HG03432 (cell line): ENCODE results near the gene THY1.
"Not testable (repeated sequence)": the region's sequence is repeated elsewhere in the genome, so short reads cannot be mapped to it uniquely, and the experiment has no call there.

Source experiments
- ATAC-seq: cut with Tn5 transposase; IDR thresholded peaks from one replicate; pipeline ENCODE4 v1.9.1; 2021; ENCODE audit warnings: mild to moderate bottlenecking, moderate library complexity; ENCODE audit not compliant: unreplicated experiment

The THY1 gene

GRCh38 chr11:119445850-119446249 is 22.9 kb upstream of the THY1 start:
- no peak for ATAC-seq

GRCh38 chr11:119445379-119445778 is 22.4 kb upstream of the THY1 start:
- no peak for ATAC-seq

- no peak for ATAC-seq
These were observed 18.9 kb upstream of the THY1 start for GRCh38 chr11:119441898-119442243.

- no peak for ATAC-seq
These were observed 15.6 kb upstream of the THY1 start for GRCh38 chr11:119438599-119438998.

GRCh38 chr11:119437521-119437920 is 14.5 kb upstream of the THY1 start:
- not testable (repeated sequence) for ATAC-seq

- no peak for ATAC-seq
These were observed 13.7 kb upstream of the THY1 start for GRCh38 chr11:119436711-119437110.

- ATAC-seq, result no peak
These were observed 13.1 kb upstream of the THY1 start for GRCh38 chr11:119436093-119436492.

GRCh38 chr11:119434591-119435330 is 11.8 kb upstream of the THY1 start:
- ATAC-seq, result no peak

GRCh38 chr11:119433358-119433725 is 10.4 kb upstream of the THY1 start:
- ATAC-seq, result no peak

- no peak for ATAC-seq
These were observed 9.7 kb upstream of the THY1 start for GRCh38 chr11:119432484-119433357.

- ATAC-seq, result no peak
These were observed 8.6 kb upstream of the THY1 start for GRCh38 chr11:119431523-119431922.

GRCh38 chr11:119427279-119427678 is 4.3 kb upstream of the THY1 start:
- ATAC-seq, result no peak

GRCh38 chr11:119426142-119426541 is 3.2 kb upstream of the THY1 start:
- ATAC-seq, result no peak

- ATAC-seq, result no peak
These were observed 1.8 kb upstream of the THY1 start for GRCh38 chr11:119424775-119425174.

GRCh38 chr11:119424276-119424675 is 1.3 kb upstream of the THY1 start:
- ATAC-seq, result no peak

GRCh38 chr11:119423509-119424254 is 710 bp upstream of the THY1 start:
- ATAC-seq, result no peak

- no peak for ATAC-seq
These were observed 797 bp downstream of the THY1 start for GRCh38 chr11:119421941-119422808.

GRCh38 chr11:119421351-119421750 is 1.6 kb downstream of the THY1 start:
- no peak for ATAC-seq

- no peak for ATAC-seq
These were observed 2.3 kb downstream of the THY1 start for GRCh38 chr11:119420631-119421030.

- ATAC-seq, result no peak
These were observed 3.0 kb downstream of the THY1 start for GRCh38 chr11:119419834-119420492.
